Esophagus (tissue), 2 donors: ENCODE data around the gene ZNF594. TPM values are rescaled to one million over a fixed set of nuclear protein-coding genes. Genes with fewer than 3 reads are reported as not detected.

Experiments
- H3K27ac ChIP-seq, 2 donors: one replicate each; pipeline ENCODE4 v1.5.1; 2013; ENCODE audit warnings: low read depth in 2 of 2, mild to moderate bottlenecking in 2 of 2, inconsistent platforms in 1 of 2, low read length in 1 of 2, moderate library complexity in 1 of 2
- H3K27me3 ChIP-seq, 2 donors: one replicate each; pipeline ENCODE4 v1.6.1; 2013; ENCODE audit warnings: low read length in 2 of 2, control low read depth in 1 of 2, mild to moderate bottlenecking in 1 of 2; ENCODE audit not compliant: insufficient read depth in 2 of 2, control insufficient read depth in 1 of 2
- H3K36me3 ChIP-seq, 2 donors: one replicate each; pipeline ENCODE4 v1.6.1; 2013; ENCODE audit warnings: low read length in 1 of 2; ENCODE audit not compliant: control insufficient read depth in 2 of 2, insufficient read depth in 2 of 2
- H3K4me1 ChIP-seq, 2 donors: one replicate each; pipeline ENCODE4 v1.6.1; 2013; ENCODE audit warnings: low read length in 1 of 2; ENCODE audit not compliant: control insufficient read depth in 2 of 2, insufficient read depth in 2 of 2
- H3K4me3 ChIP-seq, 2 donors: one replicate each; pipeline ENCODE4 v1.5.1; 2013; ENCODE audit warnings: low read length in 2 of 2, mild to moderate bottlenecking in 2 of 2, low read depth in 1 of 2, moderate library complexity in 1 of 2
- H3K9me3 ChIP-seq, 2 donors: one replicate each; pipeline ENCODE4 v1.6.1; 2013; ENCODE audit warnings: mild to moderate bottlenecking in 2 of 2, low read depth in 1 of 2, low read length in 1 of 2, moderate library complexity in 1 of 2; ENCODE audit not compliant: control insufficient read depth in 2 of 2, insufficient read depth in 1 of 2
- WGBS, 2 donors: extraction: QIAGEN DNeasy Blood & Tissue Kit; methylation state at CpG; one replicate each; pipeline ENCODE4 v1.1.7; 2013; 5-methylcytosine and 5-hydroxymethylcytosine counted together
- polyA plus RNA-seq, 2 donors: library from polyadenylated mRNA; stranded (reverse); fragments of 200-250 nt; gene quantifications; one replicate each; pipeline ENCODE4 v1.2.3, GENCODE V29; 2013
- donor health status: healthy with polysubstance abuse.
- donor health status: Bipolar disorder and iron deficiency.

The ZNF594 gene
- polyA plus RNA-seq, 2 donors = 0.86 to 1.7 TPM

DNA sequence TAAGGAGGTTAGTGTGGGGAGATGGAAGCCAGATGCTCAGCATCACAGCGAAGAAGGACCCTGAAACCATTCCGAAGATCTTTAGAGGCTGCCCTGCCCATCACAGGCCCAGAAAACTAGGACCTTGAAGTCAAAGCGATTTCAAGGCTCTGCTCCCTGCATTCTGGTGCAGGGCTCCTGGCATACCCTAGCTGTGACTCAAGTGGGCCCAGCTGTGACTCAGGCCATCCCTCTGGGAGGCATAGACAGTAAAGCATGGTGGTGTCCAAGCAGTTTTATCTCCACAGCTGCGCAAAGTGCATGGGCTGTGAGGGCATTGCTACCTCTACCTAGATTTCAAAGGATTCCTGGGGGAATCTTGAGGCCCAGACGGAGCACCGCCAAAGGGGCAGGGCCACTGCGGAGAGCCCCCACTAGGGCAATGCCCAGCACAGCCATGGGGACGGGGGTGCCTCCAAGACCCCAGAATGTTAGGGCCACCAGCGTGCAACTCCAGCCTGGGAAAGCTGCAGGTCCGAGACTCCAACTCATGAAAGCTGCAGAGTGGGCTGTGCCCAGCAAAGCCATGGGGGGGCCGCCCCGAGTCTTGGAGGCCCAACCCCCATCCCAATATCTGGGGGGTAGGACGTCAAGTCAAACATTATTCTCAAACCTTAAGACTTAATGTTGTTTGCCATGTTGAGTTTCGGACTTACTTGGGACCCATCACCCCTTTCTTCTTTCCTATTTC lies 11.7 kb upstream of the ZNF594 start:
- Histone ChIP-seq H3K4me3 (no peak overlapping the region), H3K4me1 (no peaks in the 10 kb centered on the region), H3K27ac (no peak overlapping the region), H3K9me3 (no peaks in the 10 kb centered on the region), H3K27me3 (no peaks in the 10 kb centered on the region), H3K36me3 (no peaks in the 10 kb centered on the region)
- WGBS, 2 donors = 94% methylated on average over 14 of the region's 14 CpGs

DNA sequence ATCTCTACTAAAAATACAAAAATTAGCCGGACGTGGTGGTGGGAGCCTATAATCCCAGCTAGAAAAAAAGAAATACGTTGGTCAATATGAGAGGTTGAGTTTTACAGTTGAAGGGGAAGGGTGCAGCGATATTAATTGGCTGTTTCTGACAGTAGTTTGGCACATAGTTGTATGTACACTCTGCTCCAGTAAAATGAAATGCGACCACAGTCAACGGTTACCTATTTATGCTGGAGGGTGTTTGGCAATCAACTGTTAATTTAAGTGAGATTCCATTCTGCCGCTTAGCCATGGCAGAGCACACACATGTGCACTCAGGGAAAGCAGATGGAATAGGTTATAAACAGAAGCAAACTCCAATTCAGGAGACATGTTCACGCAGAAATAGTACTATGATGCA lies 9.3 kb upstream of the ZNF594 start:
- H3K4me1 ChIP-seq = no peaks in the 10 kb centered on the region
- no peaks in the 10 kb centered on the region for H3K9me3 ChIP-seq
- no peak overlapping the region for H3K4me3 ChIP-seq
- H3K36me3 ChIP-seq = no peaks in the 10 kb centered on the region
- H3K27me3 ChIP-seq = no peaks in the 10 kb centered on the region
- 86 to 90% methylated on average over 8 of the region's 8 CpGs for WGBS, 2 donors
- no peak overlapping the region for H3K27ac ChIP-seq

GRCh38 chr17:5200360-5200759 lies 8.7 kb upstream of the ZNF594 start:
- H3K27ac ChIP-seq = no peak overlapping the region
- H3K9me3 ChIP-seq = no peaks in the 10 kb centered on the region
- H3K4me1 ChIP-seq = no peaks in the 10 kb centered on the region
- WGBS, 2 donors = 52 to 67% methylated on average over 2 of the region's 2 CpGs
- no peak overlapping the region for H3K4me3 ChIP-seq
- H3K36me3 ChIP-seq = peaks cover 0 to 2% of the 10 kb centered on the region in 2 donors
- no peaks in the 10 kb centered on the region for H3K27me3 ChIP-seq

DNA sequence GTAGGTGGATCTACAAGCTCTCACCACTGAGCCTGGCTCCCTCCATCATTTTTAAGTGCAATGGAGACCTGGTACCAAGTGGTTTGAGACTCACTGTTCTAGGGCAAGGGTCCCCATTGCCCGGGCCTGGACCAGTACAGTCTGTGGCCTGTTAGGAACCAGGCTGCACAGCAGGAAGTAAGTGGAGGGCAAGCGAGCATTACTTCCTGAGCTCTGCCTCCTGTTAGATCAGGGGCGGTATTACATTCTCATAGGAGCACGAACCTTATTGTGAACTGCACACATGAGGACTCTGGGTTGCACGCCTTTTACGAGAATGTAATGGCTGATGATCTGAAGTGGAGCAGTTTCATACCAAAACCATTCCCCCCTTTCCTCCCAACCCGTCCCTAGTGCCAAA lies 6.8 kb upstream of the ZNF594 start:
- Histone ChIP-seq H3K4me3 (no peak overlapping the region), H3K9me3 (no peaks in the 10 kb centered on the region), H3K4me1 (no peaks in the 10 kb centered on the region), H3K36me3 (peaks cover 0 to 2% of the 10 kb centered on the region in 2 donors), H3K27me3 (no peaks in the 10 kb centered on the region), H3K27ac (no peak overlapping the region)
- WGBS, 2 donors = 88 to 94% methylated on average over 7 of the region's 7 CpGs

- Histone ChIP-seq H3K27me3 (no peaks in the 10 kb centered on the region), H3K27ac (no peak overlapping the region), H3K9me3 (no peaks in the 10 kb centered on the region), H3K4me3 (no peak overlapping the region), H3K36me3 (peaks cover 0 to 2% of the 10 kb centered on the region in 2 donors), H3K4me1 (peaks cover 0 to 2% of the 10 kb centered on the region in 2 donors)
- 83 to 86% methylated on average over 2 of the region's 2 CpGs for WGBS, 2 donors
Measured at GRCh38 chr17:5194346-5194745, 2.7 kb upstream of the ZNF594 start.

- Histone ChIP-seq H3K9me3 (peaks cover 22 to 33% of the 10 kb centered on the region in 2 donors), H3K36me3 (no peaks in the 10 kb centered on the region), H3K4me1 (no peaks in the 10 kb centered on the region), H3K27ac (no peak overlapping the region), H3K4me3 (no peak overlapping the region), H3K27me3 (no peaks in the 10 kb centered on the region)
- 95 to 100% methylated on average over 2 of the region's 2 CpGs for WGBS, 2 donors
Measured at GRCh38 chr17:5184288-5184687, 7.4 kb downstream of the ZNF594 start.

GRCh38 chr17:5183410-5183793 lies 8.3 kb downstream of the ZNF594 start:
- Histone ChIP-seq H3K4me1 (no peaks in the 10 kb centered on the region), H3K27me3 (no peaks in the 10 kb centered on the region), H3K27ac (no peak overlapping the region), H3K4me3 (no peak overlapping the region), H3K36me3 (no peaks in the 10 kb centered on the region), H3K9me3 (peaks cover 26 to 38% of the 10 kb centered on the region in 2 donors)

GRCh38 chr17:5182597-5183409 lies 8.9 kb downstream of the ZNF594 start:
- Histone ChIP-seq H3K9me3 (peaks cover 26 to 38% of the 10 kb centered on the region in 2 donors), H3K36me3 (no peaks in the 10 kb centered on the region), H3K4me1 (no peaks in the 10 kb centered on the region), H3K4me3 (no peak overlapping the region), H3K27ac (no peak overlapping the region), H3K27me3 (no peaks in the 10 kb centered on the region)
- WGBS, 2 donors = 97 to 98% methylated on average over 6 of the region's 6 CpGs

- no peak overlapping the region for H3K27ac ChIP-seq
- H3K36me3 ChIP-seq = no peaks in the 10 kb centered on the region
- 96 to 97% methylated on average over 10 of the region's 10 CpGs for WGBS, 2 donors
- H3K27me3 ChIP-seq = no peaks in the 10 kb centered on the region
- H3K4me3 ChIP-seq = no peak overlapping the region
- peaks cover 32 to 36% of the 10 kb centered on the region in 2 donors for H3K9me3 ChIP-seq
- no peaks in the 10 kb centered on the region for H3K4me1 ChIP-seq
Measured at GRCh38 chr17:5181509-5182305, 10.0 kb downstream of the ZNF594 start.
